WTC11 (cell line): Measurements from ENCODE around the gene GPATCH11. TPM values are rescaled to one million over a fixed set of nuclear protein-coding genes. Genes with fewer than 3 reads are reported as not detected.

ENCODE experiments used
- ATAC-seq: fragments of 200-7000 bp; cut with Tn5 transposase; 2 replicates; pipeline ENCODE4 v1.10.0; 2021; ENCODE audit warnings: mild to moderate bottlenecking, moderate library complexity
- CTCF ChIA-PET: fragments of 300-600 bp; sonication (Branson Sonifier 250); formaldehyde crosslinking; loops from one replicate; lab custom pipeline; 2021; ENCODE audit warnings: antibody characterized with exemption; lab: Charles Lee
- POLR2A ChIA-PET: fragments of 350-600 bp; sonication (Branson Sonifier 250); formaldehyde crosslinking; loops from one replicate; lab custom pipeline; 2021; ENCODE audit warnings: antibody characterized with exemption; lab: Charles Lee
- DNase-seq: peaks from one replicate; pipeline ENCODE4 v3.0.0; 2021; ENCODE audit warnings: low spot score
- H3K27ac Mint-ChIP-seq: 2 replicates; pipeline ENCODE4 v1.8.0; 2021; ENCODE audit warnings: mixed read lengths
- H3K27me3 Mint-ChIP-seq: 2 replicates; pipeline ENCODE4 v1.8.0; 2021; ENCODE audit warnings: low read depth, mild to moderate bottlenecking, moderate library complexity, mixed read lengths
- H3K36me3 Mint-ChIP-seq: 2 replicates; pipeline ENCODE4 v1.8.0; 2021; ENCODE audit warnings: mixed read lengths
- H3K4me1 Mint-ChIP-seq: 2 replicates; pipeline ENCODE4 v1.8.0; 2022; ENCODE audit warnings: mixed read lengths
- H3K4me3 Mint-ChIP-seq: 2 replicates; pipeline ENCODE4 v1.8.0; 2021; ENCODE audit warnings: mild to moderate bottlenecking, moderate library complexity, mixed read lengths
- H3K9me3 Mint-ChIP-seq: 2 replicates; pipeline ENCODE4 v1.8.0; 2021; ENCODE audit warnings: mixed read lengths
- ATF1 ChIP-seq: sonication (generic); formaldehyde crosslinking; IDR thresholded peaks from 2 replicates; pipeline ENCODE4 v1.8.1; 2023; ENCODE audit warnings: mild to moderate bottlenecking, moderate library complexity, missing genetic modification reagents
- CBFB ChIP-seq: sonication (generic); formaldehyde crosslinking; IDR thresholded peaks from 2 replicates; pipeline ENCODE4 v1.8.1; 2022; ENCODE audit warnings: mild to moderate bottlenecking, low read depth, missing genetic modification reagents
- CDX4 ChIP-seq: fragments of 250-450 bp; sonication (Bioruptor Pico); IDR thresholded peaks from 2 replicates; pipeline ENCODE4 v1.9.0; 2021; ENCODE audit warnings: moderate library complexity, mild to moderate bottlenecking, inconsistent platforms, borderline replicate concordance
- JUN ChIP-seq: sonication (generic); formaldehyde crosslinking; IDR thresholded peaks from 2 replicates; pipeline ENCODE4 v1.8.0; 2023; ENCODE audit warnings: mild to moderate bottlenecking, missing genetic modification reagents
- MLX ChIP-seq: sonication (generic); formaldehyde crosslinking; IDR thresholded peaks from 2 replicates; pipeline ENCODE4 v1.8.1; 2023; ENCODE audit warnings: mild to moderate bottlenecking, missing genetic modification reagents, moderate library complexity
- NFATC4 ChIP-seq: fragments of 250-450 bp; sonication (Bioruptor Pico); IDR thresholded peaks from 2 replicates; pipeline ENCODE4 v1.9.0; 2021; ENCODE audit warnings: mild to moderate bottlenecking
- NFE2L1 ChIP-seq: sonication (generic); formaldehyde crosslinking; IDR thresholded peaks from 2 replicates; pipeline ENCODE4 v1.8.1; 2023; ENCODE audit warnings: missing genetic modification reagents
- RELA ChIP-seq: sonication (generic); formaldehyde crosslinking; IDR thresholded peaks from 2 replicates; pipeline ENCODE4 v1.8.1; 2022; ENCODE audit warnings: missing genetic modification reagents, mild to moderate bottlenecking, borderline replicate concordance
- STAT6 ChIP-seq: sonication (generic); formaldehyde crosslinking; conservative IDR thresholded peaks from 2 replicates; pipeline ENCODE4 v1.8.1; 2023; ENCODE audit warnings: mild to moderate bottlenecking, low read depth, missing genetic modification reagents, moderate library complexity
- USF1 ChIP-seq: sonication (generic); formaldehyde crosslinking; IDR thresholded peaks from 2 replicates; pipeline ENCODE4 v1.8.0; 2022; ENCODE audit warnings: mild to moderate bottlenecking, missing genetic modification reagents
- ZNF219 ChIP-seq: sonication (generic); formaldehyde crosslinking; IDR thresholded peaks from 2 replicates; pipeline ENCODE4 v1.8.0; 2023; ENCODE audit warnings: missing genetic modification reagents, mild to moderate bottlenecking, borderline replicate concordance
- ZNF263 ChIP-seq: sonication (generic); formaldehyde crosslinking; IDR thresholded peaks from 2 replicates; pipeline ENCODE4 v1.8.1; 2022; ENCODE audit warnings: low read depth, mild to moderate bottlenecking, moderate library complexity, missing genetic modification reagents
- ZNF396 ChIP-seq: fragments of 250-450 bp; sonication (Bioruptor Pico); IDR thresholded peaks from 2 replicates; pipeline ENCODE4 v1.8.0; 2021; ENCODE audit warnings: mild to moderate bottlenecking, moderate library complexity, borderline replicate concordance
- ZNF425 ChIP-seq: fragments of 250-450 bp; sonication (Bioruptor Pico); conservative IDR thresholded peaks from 2 replicates; pipeline ENCODE4 v1.9.0; 2021; ENCODE audit warnings: mild to moderate bottlenecking
- ZNF532 ChIP-seq: fragments of 250-450 bp; sonication (Bioruptor Pico); IDR thresholded peaks from 2 replicates; pipeline ENCODE4 v1.9.0; 2021; ENCODE audit warnings: mild to moderate bottlenecking, borderline replicate concordance
- total RNA-seq: library from RNA; stranded (reverse); gene quantifications from 3 replicates; pipeline ENCODE4 v1.2.3, GENCODE V29; 2021

Gene GPATCH11
- total RNA-seq, 1 experiment from 2014 or later, result 3.5 TPM

DNA sequence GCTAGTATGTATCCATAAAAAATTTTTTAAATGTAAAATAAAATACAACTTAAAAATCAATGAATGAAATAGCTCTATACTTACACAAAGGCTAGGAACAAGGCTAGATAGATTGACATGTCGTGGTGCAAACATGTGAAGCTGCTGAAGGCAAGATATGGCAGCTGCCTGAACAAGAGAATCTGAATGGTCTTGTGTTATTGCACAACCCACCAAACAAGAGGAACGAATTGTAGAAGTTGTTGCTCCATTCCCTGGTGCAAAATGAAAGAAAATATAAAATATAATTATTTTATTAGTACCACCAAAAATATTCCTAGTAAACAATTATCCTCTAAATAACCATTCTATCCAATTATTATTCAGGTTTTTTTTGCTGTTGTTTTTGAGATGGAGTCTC is 46.5 kb upstream of the GPATCH11 start:
- ChIA-PET CTCF (no interaction called here), POLR2A (no interaction called here)
- Mint-ChIP-seq H3K9me3 (peaks cover 4% of the 10 kb centered on the region; the same call in 1 of the 2 replicates), H3K27ac (no peak overlapping the region), H3K4me1 (no peaks in the 10 kb centered on the region), H3K27me3 (no peaks in the 10 kb centered on the region), H3K36me3 (peaks cover 13% of the 10 kb centered on the region), H3K4me3 (no peak overlapping the region)
- ATAC-seq, result no peak
- no peak for DNase-seq
- TF ChIP-seq ATF1, result no peak
- TF ChIP-seq RELA (CRISPR knock-in tag), result no peak
- no peak for TF ChIP-seq NFE2L1 (CRISPR knock-in tag)
- TF ChIP-seq USF1 (CRISPR knock-in tag), result no peak
- TF ChIP-seq ZNF532, result no peak
- TF ChIP-seq NFATC4 (CRISPR knock-in tag), result no peak
- TF ChIP-seq ZNF263 (CRISPR knock-in tag), result no peak
- TF ChIP-seq JUN (CRISPR knock-in tag), result no peak
- no peak for TF ChIP-seq CBFB (CRISPR knock-in tag)
- TF ChIP-seq ZNF219, result no peak
- TF ChIP-seq ZNF425 (CRISPR knock-in tag), result no peak
- TF ChIP-seq ZNF396 (CRISPR knock-in tag), result no peak
- TF ChIP-seq STAT6 (CRISPR knock-in tag), result no peak
- no peak for TF ChIP-seq CDX4 (CRISPR knock-in tag)
- TF ChIP-seq MLX (CRISPR knock-in tag), result no peak
- TF ChIP-seq, all 79 proteins: peak for 0
